GM12801 (cell line): ENCODE data around the gene KDM7A.

Experiments
- TF ChIP-seq, protein P1 (sequence below): IDR thresholded peaks from one replicate; pipeline ENCODE4 v1.5.1; 2011; ENCODE audit warnings: control low read depth; ENCODE audit not compliant: insufficient read length; ENCODE audit errors: extremely low read depth

The KDM7A gene

GRCh38 chr7:140126435-140127034 is 50.2 kb downstream of the KDM7A start:
- TF ChIP-seq, protein P1, sequence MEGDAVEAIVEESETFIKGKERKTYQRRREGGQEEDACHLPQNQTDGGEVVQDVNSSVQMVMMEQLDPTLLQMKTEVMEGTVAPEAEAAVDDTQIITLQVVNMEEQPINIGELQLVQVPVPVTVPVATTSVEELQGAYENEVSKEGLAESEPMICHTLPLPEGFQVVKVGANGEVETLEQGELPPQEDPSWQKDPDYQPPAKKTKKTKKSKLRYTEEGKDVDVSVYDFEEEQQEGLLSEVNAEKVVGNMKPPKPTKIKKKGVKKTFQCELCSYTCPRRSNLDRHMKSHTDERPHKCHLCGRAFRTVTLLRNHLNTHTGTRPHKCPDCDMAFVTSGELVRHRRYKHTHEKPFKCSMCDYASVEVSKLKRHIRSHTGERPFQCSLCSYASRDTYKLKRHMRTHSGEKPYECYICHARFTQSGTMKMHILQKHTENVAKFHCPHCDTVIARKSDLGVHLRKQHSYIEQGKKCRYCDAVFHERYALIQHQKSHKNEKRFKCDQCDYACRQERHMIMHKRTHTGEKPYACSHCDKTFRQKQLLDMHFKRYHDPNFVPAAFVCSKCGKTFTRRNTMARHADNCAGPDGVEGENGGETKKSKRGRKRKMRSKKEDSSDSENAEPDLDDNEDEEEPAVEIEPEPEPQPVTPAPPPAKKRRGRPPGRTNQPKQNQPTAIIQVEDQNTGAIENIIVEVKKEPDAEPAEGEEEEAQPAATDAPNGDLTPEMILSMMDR: no peak

DNA sequence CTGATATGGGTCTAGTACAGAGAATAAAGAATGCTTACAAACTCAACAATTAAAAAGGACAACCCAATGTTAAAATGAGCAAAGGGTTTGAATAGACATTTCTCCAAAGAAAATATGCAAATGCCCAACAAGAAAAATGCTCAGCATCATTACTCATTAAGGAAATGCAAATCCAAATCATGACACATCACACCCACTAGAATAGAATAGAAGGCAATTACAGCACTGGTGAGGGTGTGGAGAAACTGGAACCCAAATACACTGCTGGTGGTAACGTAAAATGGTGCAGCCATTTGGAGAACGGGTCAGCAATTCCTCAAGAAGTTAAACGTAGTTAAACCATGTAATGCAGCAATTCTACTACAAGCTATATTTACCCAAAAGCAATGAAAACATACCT is 53.8 kb downstream of the KDM7A start:
- TF ChIP-seq, protein P1: no peak

- TF ChIP-seq, protein P1: no peak
Measured at GRCh38 chr7:140121326-140121725, 55.5 kb downstream of the KDM7A start.

- TF ChIP-seq, protein P1: no peak
Measured at GRCh38 chr7:140096459-140096858, 80.3 kb downstream of the KDM7A start.

- TF ChIP-seq, protein P1: no peak
Measured at GRCh38 chr7:140093375-140093774, 83.4 kb downstream of the KDM7A start.

DNA sequence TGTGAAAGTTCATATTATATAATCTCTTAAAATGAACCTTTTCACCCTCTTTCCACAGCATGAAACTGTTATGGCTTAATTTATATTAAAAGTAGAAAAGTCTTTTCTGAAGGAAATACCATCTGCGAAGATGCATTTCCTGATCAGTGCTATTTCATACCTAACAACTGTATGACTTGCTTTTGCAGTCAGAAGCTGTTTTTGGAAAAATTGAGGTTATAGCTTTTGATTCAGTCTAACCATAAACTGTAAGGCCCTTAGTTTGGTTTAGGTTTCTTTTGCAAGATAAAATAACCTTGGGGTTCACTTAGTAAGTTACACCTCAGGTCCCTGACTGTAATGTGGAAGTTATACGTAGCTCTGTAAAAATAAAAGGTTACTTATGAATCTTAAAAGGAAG is 91.3 kb downstream of the KDM7A start:
- TF ChIP-seq, protein P1: no peak

DNA sequence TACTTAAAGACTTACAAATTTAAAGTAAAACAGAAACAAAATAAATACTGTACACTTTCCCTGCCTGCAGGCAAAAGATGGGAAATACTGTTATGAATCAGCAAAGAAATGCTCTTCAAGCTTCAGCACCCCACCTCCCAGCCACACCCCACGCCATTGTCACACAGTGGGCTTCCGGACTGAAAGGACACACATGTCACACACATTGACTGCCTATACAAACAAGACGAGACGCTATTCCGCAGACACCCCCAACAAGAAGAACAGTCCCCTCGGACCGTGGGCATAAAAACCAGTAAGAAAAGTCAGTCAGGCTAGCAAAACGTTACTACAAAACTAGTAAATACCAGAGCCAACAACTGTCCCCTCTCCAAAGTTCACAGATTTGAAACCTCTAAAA is 91.8 kb downstream of the KDM7A start:
- TF ChIP-seq, protein P1: no peak
